ENCODE results near the gene EPHA6.

DNA sequence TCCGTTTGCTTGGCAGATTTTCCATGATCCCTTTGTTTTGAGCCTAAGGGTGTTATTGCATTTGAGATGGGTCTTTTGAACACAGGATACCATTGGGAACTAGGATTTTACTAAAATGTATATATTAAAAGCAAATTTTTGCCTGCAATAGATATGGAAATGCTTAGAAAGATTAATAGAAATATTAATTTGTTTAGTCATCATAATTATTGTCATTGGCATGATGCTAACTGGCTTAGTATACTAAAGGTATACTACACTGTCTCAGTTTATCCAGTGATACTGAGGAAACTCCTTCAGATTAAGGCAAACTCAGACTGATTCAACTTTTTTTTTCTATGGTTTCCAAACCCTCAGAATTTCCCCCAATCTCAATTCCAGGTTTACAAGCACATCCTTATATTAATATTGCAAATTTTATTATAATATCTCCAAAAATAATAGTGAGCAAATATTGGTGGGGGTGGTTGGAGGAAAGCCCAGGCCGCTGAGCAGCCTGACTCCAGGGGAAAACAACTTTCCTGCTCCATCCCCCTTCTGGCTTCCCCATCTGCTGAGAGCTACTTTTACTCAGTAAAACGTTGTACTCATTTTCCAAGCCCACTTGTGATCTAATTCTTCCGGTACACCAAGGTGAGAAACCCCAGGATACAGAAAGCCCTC, 291.7 kb downstream of the EPHA6 start:
- no peak for TF ChIP-seq CTCF (IDR thresholded peaks at IDR 0.05 in 4 of 5, conservative IDR thresholded peaks at IDR 0.05 in 1 of 5)
- TF ChIP-seq POLR2A (IDR thresholded peaks at IDR 0.05) = no peak

Data from gastrocnemius medialis (tissue), 4 donors.